GM19239 (cell line): ENCODE data around the gene SMIM11.
"Not testable (repeated sequence)": the region's sequence is repeated elsewhere in the genome, so short reads cannot be mapped to it uniquely, and the experiment has no call there.

Experiments
- DNase-seq: peaks from one replicate; pipeline ENCODE4 v3.0.0; 2011; ENCODE audit warnings: low spot score; ENCODE audit not compliant: insufficient read length
- FAIRE-seq: peaks from 2 replicates; lab custom pipeline; 2011; peaks lifted over from hg19 to GRCh38; lab: Jason Lieb, UNC

SMIM11 gene, protein sequence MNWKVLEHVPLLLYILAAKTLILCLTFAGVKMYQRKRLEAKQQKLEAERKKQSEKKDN

DNA sequence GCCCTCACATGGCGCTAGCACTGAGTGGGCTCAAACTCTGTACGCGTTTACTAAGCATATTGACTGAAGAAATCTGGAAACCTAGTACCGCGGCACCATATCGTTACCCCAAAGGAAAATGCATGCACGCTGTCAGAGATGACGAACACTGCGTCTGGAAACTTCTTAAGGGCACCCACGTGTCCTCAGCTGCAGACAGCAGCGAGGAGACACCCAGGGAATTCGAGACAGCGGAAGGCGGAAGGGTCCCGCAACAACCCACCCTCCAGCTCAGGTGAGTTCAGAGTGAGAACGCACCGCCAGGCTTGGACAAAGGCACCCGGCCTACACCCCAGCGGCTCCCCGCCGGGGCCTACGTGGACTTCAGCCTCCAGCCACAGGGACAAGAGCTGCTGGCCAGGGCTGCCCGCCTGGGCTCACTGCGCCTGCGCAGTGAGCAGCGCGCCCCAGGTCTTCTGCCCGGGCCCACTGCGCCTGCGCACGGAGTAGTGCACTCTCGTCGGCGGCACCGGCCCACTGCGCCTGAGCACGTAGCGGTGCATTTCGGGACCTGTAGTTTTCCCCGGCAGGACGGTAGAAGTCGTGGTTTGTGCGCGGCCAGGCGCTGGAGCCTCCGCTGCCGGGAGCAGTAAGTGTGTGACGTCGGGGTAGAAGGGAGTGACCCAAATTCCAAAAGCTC is at the start of gene SMIM11:
SMIM11 (plus strand) TSS at position 568 of the 679 bp plus-strand sequence. CDS start 3,998 bp downstream, outside the sequence.
- FAIRE-seq, result peak; percentile 91
- DNase-seq, result not testable (repeated sequence)

DNA sequence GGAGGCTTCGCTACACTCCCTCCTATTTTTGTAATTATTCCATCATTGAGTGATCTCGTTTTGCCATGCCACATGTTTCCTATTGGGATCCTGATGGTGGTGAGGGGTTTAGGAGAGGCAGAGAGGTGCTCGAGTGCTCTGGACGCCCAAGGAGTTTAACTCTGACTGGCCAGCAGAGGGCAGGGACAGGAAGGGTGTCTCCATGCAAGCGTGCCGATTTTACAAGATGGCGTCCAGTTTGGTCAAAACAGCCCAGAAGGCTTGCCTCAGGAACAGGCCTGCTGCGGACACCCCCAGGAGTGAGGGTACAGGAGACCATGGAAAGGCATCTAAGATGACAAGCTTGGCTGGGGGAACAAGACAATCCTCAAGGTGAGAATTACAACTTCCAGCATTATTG is 45.3 kb upstream of the SMIM11 start:
- FAIRE-seq (no peak), DNase-seq (no peak)

DNA sequence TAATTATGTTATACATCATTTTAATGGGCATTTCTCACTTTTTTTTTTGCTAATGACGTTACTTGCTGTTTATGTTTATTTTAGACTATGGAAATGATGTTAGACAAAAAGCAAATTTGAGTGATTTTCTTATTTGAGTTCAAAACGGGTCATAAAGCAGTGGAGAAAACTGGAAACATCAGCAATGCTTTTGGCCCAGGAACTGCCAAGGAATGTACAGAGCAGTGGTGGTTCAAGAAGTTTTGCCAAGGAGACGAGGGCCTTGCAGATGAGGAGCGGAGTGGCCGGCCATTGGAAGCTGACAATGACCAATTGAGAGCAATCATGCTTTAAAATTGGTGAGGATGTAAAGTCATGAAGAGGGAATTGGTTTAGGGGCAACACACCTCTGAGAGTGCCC is 43.6 kb upstream of the SMIM11 start:
- FAIRE-seq, result no peak
- DNase-seq, result no peak

DNA sequence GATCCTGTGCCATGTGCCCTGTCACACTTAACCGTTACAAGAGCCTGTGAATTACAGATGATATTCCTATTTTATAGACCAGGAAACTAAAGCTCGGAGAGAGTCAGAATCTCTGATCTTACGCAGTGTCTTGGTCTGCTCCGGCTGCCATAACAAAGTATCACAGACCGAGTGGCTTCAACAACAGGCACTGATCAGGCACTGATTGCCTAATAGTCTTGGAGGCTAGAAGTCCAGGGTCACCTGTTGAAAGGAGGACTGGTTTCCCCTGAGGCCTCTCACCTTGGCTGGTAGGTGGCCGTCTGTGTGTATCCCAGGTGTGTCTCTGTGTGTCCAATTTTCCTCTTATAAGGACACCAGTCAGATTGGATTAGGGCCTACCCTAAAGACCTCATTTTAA is 43.0 kb upstream of the SMIM11 start:
- DNase-seq (no peak), FAIRE-seq (no peak)

DNA sequence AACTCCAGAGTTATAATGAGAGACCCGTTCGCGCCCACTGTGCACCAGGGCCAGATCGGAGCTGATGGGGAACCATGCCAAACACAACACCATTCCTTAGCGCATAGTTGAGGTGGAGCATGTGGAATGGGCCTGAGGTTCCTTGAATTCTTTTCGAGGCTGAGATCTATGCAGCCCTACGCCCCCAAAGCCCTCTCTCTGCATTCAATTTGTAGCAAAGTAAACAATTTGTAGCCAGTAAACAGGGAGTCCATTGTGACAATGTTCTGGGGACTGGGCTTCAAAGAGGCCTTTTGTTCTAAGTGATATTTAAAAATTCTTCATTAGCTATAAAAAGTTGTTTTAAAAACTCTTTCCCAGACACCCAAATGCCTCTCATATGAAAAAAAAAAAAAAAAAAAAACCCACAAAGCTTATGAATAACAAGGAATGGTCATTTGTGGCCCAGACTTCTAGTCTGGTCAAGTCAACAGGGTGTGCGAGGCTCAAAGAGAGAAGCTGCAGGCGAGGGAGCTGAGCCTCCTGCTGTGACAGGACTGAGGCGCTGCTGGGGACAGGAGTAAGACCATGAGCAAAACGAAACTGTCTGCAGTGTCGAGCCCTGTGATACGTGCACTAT is 42.1 kb upstream of the SMIM11 start:
- FAIRE-seq, result no peak
- DNase-seq, result no peak

DNA sequence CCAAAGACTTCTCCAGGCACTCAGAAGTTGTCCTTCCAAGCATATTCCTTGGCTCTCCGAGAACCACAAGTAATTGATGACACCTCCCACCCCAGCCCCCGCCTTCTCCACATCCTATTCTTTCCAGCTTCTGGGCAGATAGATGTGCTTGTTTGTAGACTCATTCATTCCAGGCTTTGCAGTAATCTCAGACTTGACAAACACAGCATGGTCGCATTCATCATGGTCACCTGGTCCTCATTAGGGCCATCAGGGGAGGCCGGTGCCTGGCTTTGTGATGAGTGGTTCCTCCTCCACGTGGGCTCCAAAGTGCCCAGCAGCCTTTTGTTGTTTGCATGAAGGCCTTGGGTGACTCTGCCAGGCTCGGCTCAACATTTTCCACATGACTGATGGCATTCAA is 40.0 kb upstream of the SMIM11 start:
- DNase-seq, result no peak
- no peak for FAIRE-seq

DNA sequence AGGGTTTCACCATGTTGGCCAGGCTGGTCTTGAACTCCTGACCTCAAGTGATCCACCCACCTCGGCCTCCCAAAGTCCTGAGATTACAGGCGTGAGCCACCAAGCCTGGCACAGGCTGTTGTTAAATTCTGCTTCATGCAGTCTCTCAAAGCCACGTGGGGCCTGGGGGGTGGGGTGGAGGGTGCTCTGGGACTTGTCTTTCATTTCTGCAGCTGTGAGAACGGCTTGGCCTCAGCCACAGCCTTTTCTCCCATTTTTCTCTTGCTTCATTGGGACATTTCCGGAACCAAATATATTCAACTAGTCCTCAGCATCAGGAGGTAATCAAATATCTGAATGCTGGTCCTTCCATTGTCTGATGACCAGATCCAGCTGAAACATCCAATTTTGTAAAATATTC is 39.1 kb upstream of the SMIM11 start:
- FAIRE-seq, result no peak
- no peak for DNase-seq

DNA sequence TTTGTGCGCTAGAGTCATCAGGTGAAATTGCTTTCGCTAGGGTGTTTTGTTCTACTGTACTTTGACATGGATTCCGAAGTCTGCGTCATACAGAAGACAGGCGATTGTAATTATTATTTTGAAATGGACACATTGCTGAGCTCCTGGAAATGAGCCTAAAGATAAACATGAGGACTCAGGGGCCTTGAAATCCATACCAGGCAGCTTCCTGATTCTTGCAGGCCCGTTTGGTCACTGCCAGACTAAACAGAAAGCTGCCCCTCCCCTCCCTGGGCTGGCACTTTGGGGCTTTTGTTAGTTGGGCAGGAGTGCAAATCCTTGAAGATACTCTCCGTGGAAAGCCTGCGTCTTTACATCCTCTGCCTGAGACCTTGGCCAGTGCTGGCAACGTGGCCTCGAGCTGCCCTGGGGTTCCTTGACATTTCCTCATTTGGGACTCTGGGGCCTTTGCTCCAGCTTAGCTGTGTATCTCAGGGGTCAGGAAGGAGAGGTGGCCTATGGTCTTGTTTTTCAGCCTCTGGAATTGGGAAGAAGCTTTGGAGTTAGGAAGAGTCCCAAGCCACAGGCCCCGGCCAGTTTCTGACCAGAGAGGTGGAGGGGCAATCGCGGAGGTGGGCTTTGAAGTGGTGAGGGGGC is 38.4 kb upstream of the SMIM11 start:
- no peak for FAIRE-seq

DNA sequence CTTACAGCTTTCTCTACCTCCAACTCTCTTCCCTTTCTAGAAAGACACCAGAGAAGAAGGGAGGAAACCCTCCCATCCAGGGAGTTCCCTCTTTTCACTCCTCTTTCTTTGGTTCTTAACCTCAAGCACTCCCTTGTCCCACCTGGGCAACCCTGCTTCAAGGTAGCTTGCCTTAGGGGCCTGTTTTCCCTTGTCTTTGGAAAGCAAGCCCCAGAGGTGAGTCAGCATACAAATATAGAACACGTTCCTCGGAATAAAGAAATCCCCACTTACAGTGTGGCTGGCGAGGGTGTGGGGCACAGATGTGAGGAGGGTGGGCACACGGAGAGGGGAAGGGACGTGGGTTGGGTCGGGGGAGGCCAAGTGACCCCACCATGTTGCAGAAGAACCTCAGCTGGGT is 37.6 kb upstream of the SMIM11 start:
- DNase-seq (no peak), FAIRE-seq (no peak)

More for the DNA sequence above, 38.4 kb upstream of the SMIM11 start:
- DNase-seq, result no peak

DNA sequence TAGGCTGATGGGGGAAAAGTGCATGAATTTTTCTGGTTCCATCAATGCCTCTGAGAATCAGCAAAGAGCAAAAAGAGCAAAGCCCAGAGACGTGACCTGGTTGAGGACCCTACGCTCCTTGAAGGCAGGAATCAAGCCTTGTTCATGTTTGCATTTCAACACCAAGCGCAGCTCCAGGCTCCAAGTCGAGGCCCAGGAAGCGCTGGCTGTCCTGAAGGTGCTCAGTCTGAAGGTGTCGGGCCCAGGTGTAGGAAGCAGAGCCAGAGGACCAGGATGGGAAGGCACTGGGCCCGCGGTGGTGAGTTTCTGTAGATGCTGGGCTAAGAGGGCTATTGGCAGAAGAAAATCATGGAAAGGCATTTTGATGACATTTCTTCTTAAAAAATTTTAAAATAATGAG is 37.1 kb upstream of the SMIM11 start:
- DNase-seq (no peak), FAIRE-seq (no peak)

DNA sequence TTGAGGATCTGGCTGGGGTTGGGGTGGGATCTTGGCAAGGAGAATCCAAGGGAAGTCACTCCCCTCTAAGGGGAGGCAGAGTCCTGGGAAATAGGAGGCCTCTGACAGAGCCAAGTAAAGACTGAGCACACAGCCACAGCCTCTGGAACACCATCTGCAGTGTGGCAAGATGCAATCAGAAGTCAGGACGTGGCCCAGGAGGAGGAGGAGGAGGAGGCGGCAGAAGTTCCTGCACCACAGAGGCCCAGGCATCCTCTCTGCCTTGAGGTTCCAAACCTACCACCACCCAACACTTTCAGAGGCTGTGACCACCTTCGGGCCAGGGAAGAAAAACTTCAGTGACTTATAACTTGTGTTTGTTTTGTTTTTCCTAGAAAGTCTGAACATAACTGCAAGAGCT is 35.2 kb upstream of the SMIM11 start:
- DNase-seq, result no peak
- no peak for FAIRE-seq

DNA sequence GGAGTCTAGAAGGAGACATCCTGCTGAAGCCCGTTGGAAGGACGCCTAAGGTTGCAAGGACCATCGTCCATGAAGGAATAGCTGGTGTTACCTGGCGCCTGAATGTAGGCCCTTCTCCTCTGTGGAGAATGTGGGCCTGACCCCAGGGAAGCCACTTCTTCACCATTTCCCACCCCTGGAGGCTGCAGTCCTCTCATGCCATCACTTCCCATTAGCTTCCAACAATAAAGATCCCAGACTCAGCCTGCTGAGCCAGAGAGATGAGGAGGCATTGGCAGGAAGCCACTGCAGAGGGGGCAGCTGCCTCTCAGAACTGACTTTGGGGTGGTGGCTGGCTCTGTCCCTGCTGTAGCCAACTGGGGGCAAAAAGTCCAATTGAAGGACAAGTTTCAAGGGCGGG is 32.8 kb upstream of the SMIM11 start:
- DNase-seq, result no peak
- FAIRE-seq, result no peak

DNA sequence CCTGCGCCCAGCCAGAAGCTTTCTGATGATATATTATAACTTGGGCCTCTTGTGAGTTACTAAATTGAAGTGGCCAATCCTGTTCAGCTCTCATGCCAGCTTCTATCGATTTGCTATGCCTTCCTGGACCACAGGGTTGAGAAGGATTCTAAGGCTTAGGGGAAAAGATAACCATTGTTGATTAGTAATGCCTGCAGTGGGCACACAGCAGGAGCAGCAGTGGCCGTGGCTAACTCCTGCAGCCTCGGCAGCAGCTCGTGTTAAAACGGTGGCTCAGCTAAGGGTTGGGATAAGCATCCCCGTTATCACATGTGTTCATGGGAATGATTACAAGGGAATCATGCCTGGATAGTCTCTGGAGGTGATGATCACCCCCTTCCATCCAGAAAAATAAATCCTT is 32.0 kb upstream of the SMIM11 start:
- DNase-seq (no peak), FAIRE-seq (no peak)

DNA sequence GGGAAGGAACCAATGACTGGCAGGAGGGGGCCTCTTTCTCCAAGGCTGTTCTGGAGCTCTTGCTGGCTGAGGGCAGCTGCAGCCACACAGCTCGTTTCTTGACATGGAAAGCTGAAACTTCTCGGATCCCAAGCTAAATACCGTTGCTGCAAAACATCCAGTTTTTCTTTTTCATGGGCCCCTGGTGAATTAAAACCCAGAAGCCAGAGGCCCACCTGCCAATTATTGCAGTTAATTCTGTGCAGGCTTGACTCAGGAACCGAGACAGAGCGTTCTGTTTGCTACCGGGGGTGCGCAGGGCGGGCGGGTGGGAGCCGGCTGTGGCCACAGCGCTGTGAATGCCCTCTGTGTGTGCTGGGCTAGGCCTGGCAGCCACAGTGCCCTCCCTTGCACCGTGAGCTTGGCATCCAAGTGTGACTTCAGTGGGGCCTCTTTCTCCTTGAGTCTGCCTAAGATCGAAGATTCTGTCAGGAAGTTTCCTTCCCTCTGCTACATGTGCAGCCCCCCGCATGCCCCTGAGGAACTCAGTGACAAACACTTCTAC is 31.4 kb upstream of the SMIM11 start:
- FAIRE-seq, result no peak
- no peak for DNase-seq

DNA sequence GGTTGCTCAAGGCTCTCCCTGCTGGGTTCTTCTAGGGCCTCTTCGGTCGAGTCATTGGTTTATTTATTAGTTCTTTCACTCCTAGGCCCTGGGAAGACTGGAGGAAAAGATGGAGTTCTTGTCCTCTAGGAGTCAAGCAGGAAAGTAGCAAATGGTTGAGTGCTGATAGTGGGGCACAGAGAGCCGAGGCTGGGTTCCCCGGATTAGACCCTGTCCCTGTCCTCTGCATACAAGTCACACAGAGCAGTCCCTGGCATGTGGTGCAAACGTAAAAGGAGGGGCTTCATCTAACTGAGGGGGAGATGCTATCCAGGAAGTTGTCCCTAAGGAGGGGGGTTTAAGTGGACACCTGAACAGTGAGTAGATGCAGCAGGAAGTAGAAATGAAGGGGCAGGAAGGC is 30.7 kb upstream of the SMIM11 start:
- FAIRE-seq (no peak), DNase-seq (no peak)

DNA sequence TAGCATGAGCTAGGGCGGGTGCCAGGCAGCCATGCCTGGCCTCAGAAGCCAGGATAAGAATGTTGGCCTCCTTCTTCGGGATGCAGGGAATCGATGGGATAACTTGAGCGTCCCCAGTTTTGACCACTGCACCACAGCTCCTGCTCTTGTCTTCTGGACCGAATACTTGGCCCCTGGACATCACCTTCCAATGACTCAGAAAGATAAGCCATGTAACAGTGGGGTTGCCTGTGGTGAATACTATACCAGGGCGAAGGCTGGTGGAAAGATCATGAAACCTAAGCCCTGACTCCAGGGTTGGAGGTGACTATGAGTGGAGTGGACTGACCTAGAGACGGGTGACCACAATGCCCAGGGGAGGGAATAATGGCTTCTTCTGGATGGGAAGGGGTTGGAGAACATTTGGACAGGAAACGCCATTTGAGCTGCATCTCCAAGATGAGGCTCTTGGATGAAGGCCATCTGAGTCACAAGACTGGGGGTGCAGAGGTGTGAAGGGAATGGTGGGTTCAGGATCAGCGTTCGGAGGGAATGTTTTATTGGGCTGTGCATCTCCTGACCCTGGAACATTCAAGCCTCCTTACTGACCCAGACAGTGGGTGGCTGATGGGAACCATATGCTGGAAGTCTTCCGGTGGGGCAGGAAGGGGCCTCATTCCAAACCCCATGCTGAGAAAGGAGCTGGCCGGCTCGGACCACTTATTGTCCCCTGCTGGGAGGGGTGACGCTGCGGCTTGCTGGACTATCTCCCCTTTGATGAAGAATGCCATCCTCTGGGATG is 30.0 kb upstream of the SMIM11 start:
- DNase-seq, result no peak
- no peak for FAIRE-seq

DNA sequence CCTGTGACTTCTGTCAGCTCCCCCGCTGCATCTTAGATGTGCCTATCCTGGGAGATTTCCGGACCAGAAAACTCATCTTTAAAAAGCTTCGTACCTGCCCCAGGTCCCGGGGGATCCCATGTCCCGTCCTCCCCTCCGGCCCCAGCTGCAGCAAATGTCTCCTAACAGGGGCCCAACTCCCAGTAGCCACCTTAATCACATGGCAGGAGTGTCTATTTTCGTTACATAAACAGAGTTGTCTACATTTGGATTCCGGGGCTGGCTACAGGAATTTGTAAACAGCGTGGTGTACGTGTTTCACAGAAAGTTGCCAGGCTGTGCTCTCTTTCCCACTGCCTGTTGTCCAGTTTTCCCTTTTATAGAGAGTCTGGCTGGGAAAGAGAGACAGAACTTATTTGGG is 29.4 kb upstream of the SMIM11 start:
- DNase-seq, result no peak
- FAIRE-seq, result no peak

DNA sequence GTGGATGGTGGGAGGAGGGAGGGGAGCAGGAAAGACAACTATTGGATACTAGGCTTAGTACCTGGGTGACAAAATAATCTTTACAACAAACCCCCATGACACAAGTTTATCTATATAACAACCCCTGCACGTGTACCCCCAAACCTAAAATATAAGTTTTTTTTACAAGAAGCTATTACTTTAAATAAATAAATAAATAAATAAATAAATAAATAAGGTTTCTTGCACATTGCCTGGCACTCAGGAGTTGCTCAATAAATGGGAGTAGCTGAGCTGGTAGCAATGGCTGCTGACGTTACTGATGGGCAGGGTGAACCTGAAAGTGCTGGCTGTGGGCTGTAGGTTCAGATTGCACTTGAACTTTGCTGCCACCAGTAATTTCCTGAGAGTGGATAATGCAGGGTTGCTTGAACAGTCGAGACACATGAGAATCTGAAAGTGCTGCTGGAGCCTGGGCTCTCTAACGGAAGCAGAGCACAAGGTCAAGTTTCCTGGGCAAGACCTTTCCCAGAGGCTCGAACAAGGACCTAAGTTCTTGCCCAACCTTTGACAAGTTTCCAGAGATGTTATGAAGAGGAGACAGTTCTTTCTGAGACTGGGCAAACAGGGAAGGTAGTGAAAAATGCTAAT is 26.3 kb upstream of the SMIM11 start:
- FAIRE-seq (no peak), DNase-seq (no peak)

DNA sequence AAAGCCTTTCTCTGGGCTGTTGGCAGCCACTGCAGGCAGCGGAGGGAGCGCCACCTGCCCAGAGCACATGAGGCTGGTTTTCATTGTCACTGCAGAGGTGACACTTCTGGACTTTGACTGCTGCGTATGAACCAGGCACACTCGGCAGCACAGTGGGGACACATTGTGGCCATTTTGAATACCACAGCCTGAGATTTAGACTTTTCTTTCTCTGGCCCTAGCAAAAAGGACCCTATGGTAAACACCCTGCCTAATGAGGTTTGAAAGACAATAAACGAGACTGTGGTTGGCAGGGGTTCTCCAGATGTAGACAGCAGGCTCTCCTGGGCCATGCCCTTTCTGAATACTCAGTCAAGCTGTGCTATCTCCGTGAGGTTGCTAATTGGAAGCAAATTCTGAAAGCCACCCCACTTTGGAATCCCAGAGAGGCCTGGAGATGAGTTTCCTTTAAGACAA is 23.5 kb upstream of the SMIM11 start:
- FAIRE-seq (peak; percentile 28), DNase-seq (peak; percentile 40)

DNA sequence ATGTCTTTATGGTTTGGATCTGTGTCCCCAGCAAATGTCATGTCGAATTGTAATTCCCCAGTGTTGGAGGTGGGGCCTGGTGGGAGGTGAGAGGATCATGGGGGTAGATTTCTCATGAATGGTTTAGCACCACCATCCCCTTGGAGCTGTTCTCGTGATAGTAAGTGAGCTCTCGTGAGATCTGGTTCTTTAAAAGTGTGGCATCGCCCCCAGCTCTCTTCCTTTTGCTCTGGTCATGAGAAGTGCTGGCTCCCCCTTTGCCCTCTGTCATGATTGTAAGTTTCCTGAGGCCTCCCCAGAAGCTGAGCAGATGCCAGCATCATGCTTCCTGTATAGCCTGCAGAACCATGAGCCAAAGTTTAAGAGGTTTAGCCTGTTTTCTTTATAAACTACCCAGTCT is 22.8 kb upstream of the SMIM11 start:
- no peak for FAIRE-seq
- no peak for DNase-seq
